NCI-H774 (cell line): ENCODE data around the gene SPOCK3.
"Not testable (repeated sequence)": the region's sequence is repeated elsewhere in the genome, so short reads cannot be mapped to it uniquely, and the experiment has no call there.

Experiments
- DNase-seq: peaks from one replicate; lab custom pipeline; 2025; lab: John Stamatoyannopoulos, UW

The SPOCK3 gene

DNA sequence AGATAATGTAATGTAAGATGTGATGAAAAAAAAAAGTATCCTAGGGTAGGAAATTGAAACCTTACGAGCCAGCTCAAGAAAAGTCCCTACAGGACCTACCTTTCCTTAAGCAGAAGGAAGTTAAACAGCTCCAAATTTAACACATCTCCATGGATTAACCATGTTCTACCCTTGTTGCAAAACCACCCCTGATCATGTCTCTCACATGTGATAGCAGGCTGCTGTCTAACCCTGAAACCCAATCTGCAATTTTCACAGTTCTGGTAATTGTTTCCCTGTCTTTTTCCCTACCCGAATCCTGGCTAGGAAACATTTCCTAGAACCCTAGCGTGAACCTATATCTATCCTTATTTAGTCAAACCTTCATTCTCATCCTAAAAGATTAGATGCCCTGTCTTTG is 198.9 kb downstream of the SPOCK3 start:
- DNase-seq: no peak

DNA sequence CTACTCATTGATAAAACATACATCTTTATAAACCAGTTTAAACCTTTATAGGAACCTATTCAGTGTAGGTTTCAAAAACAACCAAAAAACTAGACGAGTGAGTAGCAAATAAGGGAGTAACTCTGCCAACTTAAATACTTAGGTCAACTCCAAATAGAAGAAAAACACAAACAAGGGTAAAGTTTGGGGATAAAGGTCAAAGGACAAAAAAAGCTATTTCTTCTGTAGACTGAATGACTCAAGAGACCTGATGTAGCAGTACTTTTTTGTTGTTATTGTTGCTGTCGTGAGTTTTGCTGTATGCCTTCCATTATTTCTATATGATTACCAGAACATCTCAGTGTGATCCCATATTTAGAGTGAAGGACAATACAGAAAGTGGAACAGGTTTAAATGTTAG is 199.3 kb downstream of the SPOCK3 start:
- DNase-seq: no peak

DNA sequence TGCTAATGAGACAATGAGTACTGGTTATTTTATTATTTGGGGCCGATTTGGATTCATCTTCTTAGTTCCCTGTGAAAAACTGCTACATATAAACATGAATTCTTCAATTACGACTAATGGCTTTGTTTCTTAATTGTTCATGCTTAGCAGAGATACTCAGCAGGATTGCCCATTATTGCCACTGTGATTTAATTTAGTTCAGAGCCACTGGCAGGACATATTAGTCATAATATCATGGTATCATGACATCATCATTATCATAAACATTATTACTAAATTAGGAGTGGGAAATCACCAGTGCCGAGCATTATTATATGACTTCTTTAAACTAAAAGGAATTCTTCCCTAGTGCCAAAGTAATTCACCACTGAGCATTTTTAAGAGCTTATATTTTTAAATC is 201.4 kb downstream of the SPOCK3 start:
- no peak for DNase-seq

DNA sequence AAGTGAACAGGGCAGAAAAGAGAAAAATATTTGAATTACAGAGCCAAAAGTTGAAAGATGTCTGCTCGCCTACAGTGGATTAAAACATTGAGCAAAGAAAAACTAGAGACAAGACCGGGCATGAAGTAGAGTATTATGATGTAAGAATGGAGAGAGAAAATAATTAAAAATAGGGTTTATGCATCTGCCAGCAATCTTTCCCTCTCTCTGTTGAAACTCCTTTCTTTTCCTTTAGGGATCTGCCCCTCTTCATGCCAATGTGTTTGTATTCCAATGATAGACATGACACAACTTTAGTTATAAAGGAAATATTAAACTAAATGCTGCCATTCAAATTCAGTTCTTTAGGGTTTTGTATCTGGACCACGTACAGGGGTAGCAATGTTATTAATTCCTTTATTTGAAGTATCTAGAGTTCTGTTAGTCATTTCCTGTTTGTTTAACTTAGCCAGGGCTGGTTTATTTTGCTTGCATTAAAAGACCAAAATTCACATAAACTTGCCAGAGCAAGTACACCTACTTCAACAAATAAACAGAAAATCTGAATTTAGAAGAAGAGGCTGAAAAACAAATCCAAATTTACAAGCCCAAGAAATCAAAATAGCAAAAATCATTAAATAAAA is 202.6 kb downstream of the SPOCK3 start:
- DNase-seq: no peak

DNA sequence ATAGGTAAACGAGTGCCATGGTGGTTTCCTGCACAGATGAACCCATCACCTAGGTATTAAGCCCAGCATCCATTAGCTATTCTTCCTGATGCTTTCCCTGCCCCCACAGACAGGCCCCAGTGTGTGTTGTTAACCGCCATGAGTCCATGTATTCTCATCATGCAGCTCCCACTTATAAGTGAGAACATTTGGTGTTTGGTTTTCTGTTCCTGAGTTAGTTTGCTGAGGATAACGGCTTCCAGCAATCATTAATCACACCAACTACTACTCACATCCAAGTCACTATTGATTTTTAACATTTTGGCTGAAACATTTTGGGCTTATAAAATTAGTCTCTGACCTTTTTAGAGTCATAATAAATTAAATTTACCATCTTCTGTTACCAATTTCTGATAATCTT is 205.3 kb downstream of the SPOCK3 start:
- DNase-seq: no peak

DNA sequence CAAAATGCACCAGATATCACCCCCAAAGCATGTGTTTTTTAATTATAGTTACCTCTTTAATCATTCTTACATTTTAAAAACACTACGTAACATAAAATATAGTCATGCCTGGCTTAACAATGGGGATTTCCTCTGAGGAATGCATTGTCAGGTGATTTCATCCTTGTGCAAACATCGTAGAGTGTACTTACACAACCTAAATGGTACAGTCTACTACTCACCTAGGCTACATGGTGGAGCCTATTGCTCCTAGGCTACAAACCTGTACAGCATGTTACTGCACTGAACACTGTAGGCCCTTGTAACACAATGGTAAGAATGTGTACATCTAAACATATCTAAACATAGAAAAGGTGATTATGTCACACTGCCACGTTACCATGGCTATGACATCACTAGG is 208.6 kb downstream of the SPOCK3 start:
- DNase-seq: no peak

DNA sequence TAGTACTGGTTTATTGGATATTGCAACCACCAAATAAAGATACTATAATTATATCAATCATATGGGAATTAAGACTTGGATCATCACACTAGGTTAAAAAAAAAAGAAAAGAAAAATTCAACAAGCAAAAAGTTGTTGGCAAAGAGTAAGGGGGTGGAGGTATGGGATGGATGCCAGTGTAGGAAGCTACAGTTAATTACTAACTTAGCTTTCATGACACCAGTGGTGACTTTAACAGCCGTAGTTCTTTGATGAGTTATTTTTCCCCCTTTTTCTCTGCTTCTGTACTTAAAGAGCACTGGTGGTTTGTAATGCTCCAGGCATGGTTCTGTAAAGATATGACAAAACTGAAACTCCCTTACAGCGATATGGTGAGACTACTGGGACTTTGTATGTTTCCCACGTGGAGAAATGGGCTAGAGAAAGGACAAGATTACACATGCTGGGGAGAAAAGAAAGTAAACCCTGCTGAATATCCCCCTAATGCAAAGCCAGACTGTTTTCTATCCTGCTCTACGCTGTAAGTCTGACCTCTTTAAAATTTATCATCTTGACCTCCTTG is 210.8 kb downstream of the SPOCK3 start:
- DNase-seq: no peak

DNA sequence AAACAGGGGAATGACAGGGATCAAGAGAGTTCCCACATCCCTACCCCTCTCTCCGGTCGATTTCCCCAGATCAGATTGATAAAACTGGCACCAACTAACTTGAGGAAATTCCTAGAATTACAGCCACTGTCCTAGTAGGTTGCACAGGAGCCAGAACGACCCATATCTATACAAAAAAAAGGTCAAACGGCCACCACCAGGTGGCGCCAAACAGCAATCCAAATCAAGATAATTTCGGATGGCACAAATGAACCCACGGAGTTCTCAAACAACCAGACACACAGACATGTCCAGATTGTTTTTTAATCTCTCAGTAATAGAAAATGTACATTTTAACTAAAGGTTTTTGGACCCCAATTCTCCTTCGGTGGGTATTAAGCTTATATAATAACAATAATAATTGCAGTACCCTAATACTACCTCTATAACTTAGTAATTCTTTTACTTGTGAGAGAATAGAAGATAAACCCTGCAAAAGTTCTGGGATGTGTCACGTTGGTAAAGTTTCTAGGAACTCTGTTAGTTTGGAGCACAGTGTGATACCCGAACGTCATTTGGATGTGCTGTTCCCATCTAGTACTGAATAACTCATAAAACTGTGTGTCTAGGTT is 212.6 kb downstream of the SPOCK3 start:
- peak; percentile 18 for DNase-seq

DNA sequence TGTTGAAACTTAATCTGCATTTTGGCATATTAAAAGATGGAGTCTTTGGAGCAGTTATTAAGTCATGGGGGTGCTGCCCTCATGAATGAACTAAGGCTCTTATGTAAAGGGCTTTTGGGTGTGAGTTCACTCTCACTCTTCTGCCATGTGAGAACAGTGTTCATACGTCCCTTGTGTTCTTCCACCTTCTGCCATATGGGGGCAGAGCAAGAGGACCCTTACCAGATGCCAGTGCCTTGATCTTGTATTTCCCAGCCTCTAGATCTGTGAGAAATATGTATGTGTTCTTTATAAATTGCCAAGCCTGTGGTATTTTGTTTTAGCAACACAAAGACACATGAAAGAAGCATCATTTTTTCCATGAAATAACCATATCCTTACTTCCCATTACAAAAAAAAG is 213.9 kb downstream of the SPOCK3 start:
- DNase-seq: no peak

DNA sequence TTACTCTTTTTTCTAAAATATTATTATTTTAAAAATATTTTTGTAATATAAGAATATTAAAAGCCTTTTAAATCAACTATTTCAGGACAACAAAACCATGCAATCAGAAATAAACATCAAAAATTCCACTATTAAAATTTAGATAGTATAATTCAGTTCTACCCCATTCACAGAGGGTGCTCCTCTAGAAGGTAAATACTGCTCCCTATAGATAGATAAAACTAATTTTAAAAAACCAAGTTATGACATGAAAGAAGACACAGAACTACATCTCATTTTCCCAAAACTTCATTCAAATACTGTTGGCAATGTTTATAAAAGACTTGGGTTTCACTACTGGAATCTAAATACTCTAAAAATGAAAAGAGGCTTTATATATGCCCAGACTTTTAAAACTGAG is 219.3 kb downstream of the SPOCK3 start:
- no peak for DNase-seq

DNA sequence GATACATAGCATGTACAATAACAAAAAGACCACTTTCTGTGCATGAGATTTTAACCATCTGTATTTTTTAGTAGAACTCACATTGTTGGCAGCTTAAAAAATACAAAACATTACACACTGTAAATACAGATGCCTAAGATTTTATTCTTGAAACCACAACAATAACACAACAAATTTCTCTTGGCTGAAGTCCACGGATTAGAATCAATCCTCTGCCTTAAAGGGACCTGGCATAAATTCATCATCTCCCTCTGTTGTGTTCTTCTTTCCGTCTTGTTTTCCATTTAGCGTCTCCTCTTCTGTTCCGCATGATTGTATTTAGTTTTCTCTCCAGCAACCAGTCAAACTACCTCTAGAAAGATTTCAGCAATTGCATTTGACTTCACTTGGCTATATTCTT is 231.0 kb downstream of the SPOCK3 start:
- no peak for DNase-seq

DNA sequence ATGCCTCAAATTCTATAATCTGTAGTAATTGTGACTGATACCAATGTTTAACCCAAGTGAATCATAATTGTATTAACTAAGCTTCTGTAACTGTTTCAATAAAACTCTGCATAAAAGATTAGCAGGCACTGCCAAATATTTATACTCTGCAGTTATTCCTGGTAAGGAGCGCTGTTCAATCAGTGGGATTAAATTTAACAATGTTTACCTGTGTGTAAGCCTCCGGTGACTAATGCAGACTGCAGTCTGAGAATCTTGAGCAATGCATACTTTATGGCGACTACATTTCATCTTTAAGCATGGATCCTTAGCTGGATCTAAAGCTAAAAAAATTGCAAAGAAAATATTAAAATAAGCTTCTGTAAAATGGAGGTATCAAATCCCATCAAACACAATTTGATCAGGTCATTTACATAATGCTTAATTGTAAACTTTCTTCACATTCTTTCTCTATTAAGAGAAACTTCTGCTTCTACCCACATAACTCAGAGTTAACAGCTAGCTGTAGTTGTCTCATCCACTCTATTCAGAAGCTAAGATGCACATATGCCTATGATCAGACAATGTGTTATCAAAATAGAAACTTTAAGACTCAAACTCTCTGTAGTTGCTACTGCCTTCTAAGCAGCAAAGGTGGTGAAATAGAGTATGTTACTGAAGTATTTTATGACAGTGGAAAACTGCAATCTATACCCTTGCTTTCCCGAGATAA is 234.0 kb downstream of the SPOCK3 start:
- no peak for DNase-seq

DNA sequence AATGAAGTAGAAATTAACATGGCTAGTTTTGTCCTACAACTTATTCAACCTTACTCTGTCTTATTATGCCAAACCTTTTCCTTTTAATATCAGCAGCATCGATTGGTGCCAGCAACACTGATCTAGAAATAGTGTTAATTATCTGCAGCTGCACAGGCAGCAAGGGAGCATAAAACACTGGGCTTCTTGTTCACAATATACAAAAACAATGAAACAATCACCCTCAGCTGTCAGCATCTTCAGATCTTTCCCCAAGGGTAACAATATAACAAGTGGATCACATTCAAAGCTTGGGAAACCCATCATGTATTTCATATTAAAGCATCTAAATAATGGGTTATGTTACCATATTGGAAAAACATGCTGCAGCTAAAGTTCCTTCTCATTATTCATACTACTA is 238.1 kb downstream of the SPOCK3 start:
- DNase-seq: no peak

DNA sequence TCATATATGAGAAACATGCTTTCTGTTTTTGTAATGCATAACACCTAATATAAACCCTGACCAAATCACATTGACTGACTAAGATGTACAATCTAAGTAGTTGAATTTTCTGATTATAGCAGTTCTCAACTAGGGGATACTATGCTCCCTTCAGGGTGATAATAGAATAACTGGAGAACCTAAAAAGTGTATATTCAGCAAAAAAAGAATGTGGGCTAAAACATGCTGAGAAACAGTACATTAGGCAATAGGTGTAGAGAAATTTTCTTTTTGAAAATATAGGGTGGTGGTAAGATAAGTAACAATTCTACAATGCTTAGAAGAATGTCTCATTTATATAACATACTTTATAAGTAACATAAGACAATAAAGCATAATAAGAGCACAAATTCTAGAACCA is 239.6 kb downstream of the SPOCK3 start:
- no peak for DNase-seq

DNA sequence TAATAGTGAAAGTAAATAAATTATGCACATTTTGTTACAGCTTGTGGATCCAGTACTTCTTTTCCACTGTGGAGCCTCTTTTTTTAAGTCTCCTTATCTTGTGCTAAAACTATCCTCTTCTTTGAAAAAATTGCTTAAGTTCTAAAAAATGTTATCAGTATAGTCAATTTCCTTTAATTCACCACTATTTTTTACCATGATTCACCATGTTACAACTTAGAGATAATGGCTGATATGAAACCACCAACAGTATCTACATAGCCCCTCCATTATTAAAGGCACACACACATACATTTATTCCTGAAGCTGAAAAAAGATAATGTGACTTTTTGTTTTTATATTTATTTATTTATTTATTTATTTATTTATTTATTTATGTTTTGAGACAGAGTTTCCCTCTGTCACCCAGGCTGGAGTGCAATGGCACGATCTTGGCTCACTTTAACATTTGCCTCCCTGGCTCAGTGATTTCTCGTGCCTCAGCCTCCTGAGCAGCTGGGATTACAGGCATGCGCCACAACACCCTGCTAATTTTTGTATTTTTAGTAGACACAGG is 243.2 kb downstream of the SPOCK3 start:
- DNase-seq: no peak

DNA sequence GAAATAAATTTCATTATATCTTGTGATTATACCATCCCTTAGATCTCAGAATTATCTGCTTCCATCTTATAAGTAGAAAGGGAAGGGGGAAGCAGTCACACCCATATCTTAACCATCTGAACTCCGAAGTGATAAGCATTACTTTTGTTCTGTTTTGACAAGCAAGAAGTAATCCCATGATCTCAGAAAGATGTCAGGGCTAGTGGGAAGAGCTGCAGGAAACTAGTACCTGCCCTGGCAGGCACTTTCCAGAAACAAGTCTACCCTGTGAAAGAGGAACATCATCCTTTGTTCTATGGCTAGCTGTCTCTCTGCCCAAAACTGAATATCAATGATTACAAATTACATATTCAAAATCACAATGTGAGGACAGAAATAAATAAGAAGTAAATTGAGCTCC is 244.4 kb downstream of the SPOCK3 start:
- no peak for DNase-seq

DNA sequence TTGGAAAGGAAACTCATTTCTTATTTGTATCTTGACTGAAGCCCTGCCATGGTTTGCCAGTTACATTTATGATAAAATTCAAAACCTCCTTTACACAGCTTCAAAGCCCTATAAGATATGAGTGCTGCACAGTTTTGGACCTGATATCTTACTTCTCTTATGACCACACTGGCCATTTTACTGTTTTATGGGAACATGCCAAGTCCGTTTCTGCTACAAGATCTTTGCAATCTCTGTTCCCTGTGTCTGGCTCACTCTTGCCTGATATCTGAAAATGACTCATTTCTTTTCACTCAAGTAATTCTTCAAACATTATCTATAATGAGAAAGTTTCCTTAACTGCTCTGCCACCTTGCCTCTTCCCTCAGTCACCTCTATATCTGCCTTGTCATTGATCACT is 247.3 kb downstream of the SPOCK3 start:
- DNase-seq: no peak

DNA sequence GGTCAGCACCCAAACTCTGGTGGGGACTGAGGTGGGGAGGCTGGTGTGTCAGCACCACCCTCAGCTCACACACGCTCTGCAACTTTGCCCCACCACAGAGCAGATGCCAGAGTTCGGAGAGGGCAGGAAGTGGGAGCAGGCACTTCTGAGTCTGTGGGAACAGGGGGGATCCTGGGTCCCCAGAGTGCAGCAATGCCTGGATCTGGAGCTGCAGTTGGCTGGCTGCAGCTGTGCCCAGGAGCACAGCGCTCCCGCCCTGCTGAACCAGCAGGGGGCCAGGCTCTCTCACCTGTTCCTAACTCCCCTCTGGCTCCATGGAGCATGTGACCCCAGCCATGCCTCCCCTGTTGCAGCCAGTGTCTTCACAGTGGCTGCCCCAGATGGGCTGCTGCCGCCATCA is 252.4 kb downstream of the SPOCK3 start:
- no peak for DNase-seq

DNA sequence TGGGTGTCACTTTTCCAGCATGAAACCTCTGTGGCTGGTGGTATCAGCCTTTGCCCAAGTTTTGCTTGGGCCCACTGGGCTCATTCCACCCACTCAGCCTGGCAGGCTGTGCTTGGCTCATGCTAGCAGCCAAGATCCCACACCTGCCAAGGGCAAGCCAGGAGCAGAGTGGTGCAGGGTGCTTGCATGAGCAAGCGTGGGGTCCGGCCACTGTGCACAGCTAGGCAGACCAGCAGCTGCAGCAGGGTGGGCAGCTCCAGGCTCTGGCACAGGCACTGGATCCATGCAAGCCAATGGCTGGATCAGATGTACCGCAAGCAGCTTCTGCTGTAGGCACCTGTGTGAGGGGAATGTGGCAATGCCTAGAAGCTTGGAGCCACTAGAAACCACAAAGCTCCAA is 253.9 kb downstream of the SPOCK3 start:
- DNase-seq: no peak

DNA sequence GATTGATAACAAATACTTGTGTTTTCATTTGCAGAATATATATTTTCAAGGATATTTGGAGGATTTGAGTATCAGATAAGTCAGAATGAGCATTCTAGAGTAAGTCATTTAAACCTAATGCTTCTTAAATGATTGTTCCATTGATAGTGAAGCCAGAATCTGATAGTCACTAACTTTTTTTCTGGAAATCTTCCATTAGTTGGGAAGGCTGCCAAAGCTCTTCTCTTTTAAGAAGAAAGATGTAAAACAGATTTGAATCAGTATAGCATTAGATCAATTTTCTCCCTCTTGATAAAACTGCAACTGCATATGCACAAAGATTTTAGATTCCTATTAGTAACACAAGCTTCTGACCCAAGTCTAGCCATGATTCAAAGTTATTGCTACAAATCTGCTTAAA is 256.7 kb downstream of the SPOCK3 start:
- no peak for DNase-seq

DNA sequence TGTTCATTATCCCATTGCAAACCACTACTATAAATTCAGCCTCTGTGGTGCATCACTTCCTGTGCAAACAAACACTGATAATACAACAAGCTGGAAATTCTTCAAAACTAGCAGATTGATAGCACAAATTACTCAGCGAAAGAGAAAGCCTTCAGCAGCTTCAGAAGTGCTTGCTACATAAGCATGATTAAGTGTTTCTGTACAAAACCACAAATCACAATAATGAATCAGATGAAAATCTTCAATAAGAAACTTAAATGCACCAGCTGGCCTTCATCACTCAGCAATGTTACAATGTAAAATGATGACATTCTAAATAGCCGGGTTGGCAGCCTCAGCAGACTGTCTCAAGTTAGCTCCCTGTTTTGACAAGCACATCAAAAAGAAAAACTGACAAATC is 262.2 kb downstream of the SPOCK3 start:
- no peak for DNase-seq

DNA sequence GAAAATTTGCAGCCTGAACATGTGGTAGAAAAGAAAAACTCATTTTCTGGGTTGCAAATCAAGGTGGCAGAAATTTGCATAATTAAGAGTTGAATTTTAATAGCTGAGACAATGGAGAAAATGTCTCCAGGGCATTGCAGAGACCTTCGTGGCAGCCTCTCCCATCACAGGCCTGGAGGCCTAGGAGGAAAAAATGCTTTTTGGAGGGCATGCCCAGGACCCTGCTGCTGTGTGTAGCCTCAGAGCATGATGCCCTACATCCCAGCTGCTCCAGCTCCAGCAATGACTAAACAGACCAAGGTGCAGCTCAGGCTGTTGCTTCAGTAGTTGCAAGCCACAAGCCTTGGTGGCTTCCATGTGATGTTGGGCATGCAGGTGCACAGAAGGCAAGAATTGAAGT is 266.1 kb downstream of the SPOCK3 start:
- not testable (repeated sequence) for DNase-seq

DNA sequence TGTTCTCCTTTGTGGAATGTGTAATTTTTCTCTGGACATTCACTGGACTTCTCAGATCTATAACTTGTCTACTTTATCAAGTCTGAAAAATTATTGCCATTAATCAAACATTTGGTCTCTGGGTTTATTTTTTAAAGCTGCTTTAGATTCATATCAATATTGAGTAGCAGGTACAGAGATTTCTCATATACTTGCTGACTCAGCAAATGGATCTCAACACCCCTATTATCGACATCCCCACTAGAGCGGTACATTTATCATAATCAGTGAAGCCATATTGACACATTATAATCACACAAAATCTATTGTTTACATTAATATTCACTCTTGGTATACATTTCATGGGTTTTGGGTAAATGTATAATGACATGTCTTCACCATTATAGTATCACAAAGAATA is 268.7 kb downstream of the SPOCK3 start:
- DNase-seq: no peak
